Panc1 (cell line): ENCODE data around the gene DSCAML1. TPM values are rescaled to one million over a fixed set of nuclear protein-coding genes. Genes with fewer than 3 reads are reported as not detected.
A peak's percentile ranks its signal among the peaks of the same experiment; 100 is the strongest.

Experiments used
- ATAC-seq: fragments of 200-7000 bp; cut with Tn5 transposase; 2 replicates; pipeline ENCODE4 v1.9.1; 2020; ENCODE audit warnings: mild to moderate bottlenecking, moderate library complexity
- BruUV-seq: library from RNA; stranded (reverse); fragments of 400-500 nt; replicated peaks from 2 replicates; lab custom pipeline; 2021; lab: Mats Ljungman, UMichigan
- CTCF ChIA-PET: fragments of 300-600 bp; sonication (Branson Sonifier 250); formaldehyde crosslinking; loops from one replicate; lab custom pipeline; 2022; ENCODE audit warnings: antibody characterized with exemption; lab: Charles Lee
- POLR2A ChIA-PET: fragments of 300-600 bp; sonication (Branson Sonifier 250); formaldehyde crosslinking; loops from one replicate; lab custom pipeline; 2022; ENCODE audit warnings: antibody characterized with exemption; lab: Charles Lee
- DNase-seq: peaks from one replicate; pipeline ENCODE4 v3.0.0-alpha.2; 2010; ENCODE audit warnings: low read depth, low spot score
- H3K27ac ChIP-seq: 2 replicates; pipeline ENCODE4 v1.5.1; 2011; ENCODE audit warnings: mild to moderate bottlenecking, low read length, inconsistent platforms
- H3K27me3 ChIP-seq: fragments of 200-500 bp; sonication (Bioruptor generic); 2 replicates; pipeline ENCODE4 v1.6.0; 2014; ENCODE audit warnings: low read length, inconsistent platforms; ENCODE audit not compliant: control insufficient read depth, insufficient read depth
- H3K36me3 ChIP-seq: fragments of 200-500 bp; sonication (Bioruptor generic); 2 replicates; pipeline ENCODE4 v1.5.1; 2014; ENCODE audit warnings: inconsistent platforms, mild to moderate bottlenecking, low read length, moderate library complexity; ENCODE audit not compliant: control insufficient read depth, insufficient read depth
- H3K4me1 ChIP-seq: 2 replicates; pipeline ENCODE4 v1.5.1; 2011; ENCODE audit warnings: inconsistent platforms, mild to moderate bottlenecking, low read length, moderate library complexity; ENCODE audit not compliant: control insufficient read depth, insufficient read depth
- H3K4me3 ChIP-seq, 2 experiments: 2 replicates each; pipeline ENCODE4 v1.5.1; 2011 to 2012; ENCODE audit warnings: low read depth in 2 of 2, low read length in 2 of 2, mild to moderate bottlenecking in 2 of 2, inconsistent platforms in 1 of 2, moderate library complexity in 1 of 2
- H3K9me3 ChIP-seq: fragments of 200-500 bp; sonication (Bioruptor generic); 2 replicates; pipeline ENCODE4 v1.5.1; 2014; ENCODE audit warnings: low read depth, mild to moderate bottlenecking, inconsistent platforms, low read length, moderate library complexity; ENCODE audit not compliant: control insufficient read depth, insufficient read depth
- POLR2AphosphoS5 ChIP-seq: IDR thresholded peaks from 2 replicates; pipeline ENCODE4 v1.6.1; 2012; ENCODE audit warnings: mild to moderate bottlenecking, low read depth, low read length, moderate library complexity
- REST ChIP-seq, 2 experiments: IDR thresholded peaks; 2 replicates each; pipeline ENCODE4 v1.6.1; 2011 to 2012; ENCODE audit warnings: low read depth in 2 of 2, control low read depth in 1 of 2, low read length in 1 of 2, mild to moderate bottlenecking in 1 of 2, moderate library complexity in 1 of 2; ENCODE audit not compliant: insufficient read depth in 1 of 2
- SIN3A ChIP-seq: IDR thresholded peaks from 2 replicates; pipeline ENCODE4 v1.6.1; 2012; ENCODE audit warnings: low read depth, mild to moderate bottlenecking, low read length, moderate library complexity, borderline replicate concordance; ENCODE audit not compliant: insufficient read depth
- TCF7L2 ChIP-seq: IDR thresholded peaks from 2 replicates; pipeline ENCODE4 v1.6.1; 2011; ENCODE audit warnings: mild to moderate bottlenecking, low read depth, low read length, inconsistent platforms
- in situ Hi-C: cut with HindIII; loops from 2 replicates; pipeline ENCODE4 v1.10.0; 2016; ENCODE audit warnings: low sequenced_read_pairs, low pct_unique_long_range_greater_than_20kb
- intact Hi-C: fragments of 100-400 bp; cut with micrococcal nuclease; formaldehyde crosslinking; loops from one replicate; pipeline ENCODE4 v1.10.0; 2022; ENCODE audit not compliant: unreplicated experiment
- total RNA-seq: library from RNA; stranded (reverse); gene quantifications from one replicate; pipeline ENCODE4 v1.2.1, GENCODE V29; 2021; ENCODE audit not compliant: unreplicated experiment
- TF ChIP-seq, protein P1 (sequence below): fragments of 450-650 bp; IDR thresholded peaks from 2 replicates; pipeline ENCODE4 v1.5.1; 2017; ENCODE audit warnings: mild to moderate bottlenecking

The DSCAML1 gene
- total RNA-seq, 1 experiment from 2014 or later = 1.6 TPM

DNA sequence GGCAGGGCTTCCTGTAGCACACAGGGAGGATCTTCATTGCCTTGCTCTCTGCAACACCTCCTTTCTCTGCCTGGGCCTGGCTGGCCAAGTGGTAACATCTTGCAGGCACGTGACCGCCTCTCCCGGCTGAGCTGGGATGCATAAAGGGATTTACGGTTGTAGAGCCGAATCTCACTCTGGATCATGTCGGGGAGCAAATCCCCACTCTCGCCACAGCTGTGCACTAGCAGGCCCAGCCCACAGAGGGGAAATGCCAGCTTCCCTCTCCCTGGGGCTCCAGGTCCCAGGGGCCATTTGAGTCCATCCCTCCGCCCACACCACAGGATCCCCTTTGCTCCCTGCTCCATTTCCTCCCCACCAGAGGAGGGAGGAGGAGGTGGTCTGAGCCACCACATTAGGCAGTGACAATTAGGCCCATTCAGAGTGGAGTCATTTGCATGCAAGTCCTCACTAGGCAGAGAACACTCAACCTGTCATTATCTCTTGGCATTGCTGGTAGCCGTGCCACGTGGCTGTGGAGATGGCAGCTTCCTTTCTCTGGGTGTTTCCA lies 196.7 kb downstream of the DSCAML1 start:
- ATAC-seq = no peak
- DNase-seq = no peak
- Histone ChIP-seq H3K4me1 (no peaks in the 10 kb centered on the region), H3K27me3 (peaks cover 18% of the 10 kb centered on the region), H3K4me3 (no peak overlapping the region), H3K27ac (no peak overlapping the region), H3K36me3 (no peaks in the 10 kb centered on the region), H3K9me3 (no peaks in the 10 kb centered on the region)
- BruUV-seq = no TSS peak
- CTCF ChIA-PET = no interaction called here
- TF ChIP-seq SIN3A = no peak
- TF ChIP-seq TCF7L2 = no peak
- no peak for TF ChIP-seq POLR2AphosphoS5
- TF ChIP-seq, protein P1, sequence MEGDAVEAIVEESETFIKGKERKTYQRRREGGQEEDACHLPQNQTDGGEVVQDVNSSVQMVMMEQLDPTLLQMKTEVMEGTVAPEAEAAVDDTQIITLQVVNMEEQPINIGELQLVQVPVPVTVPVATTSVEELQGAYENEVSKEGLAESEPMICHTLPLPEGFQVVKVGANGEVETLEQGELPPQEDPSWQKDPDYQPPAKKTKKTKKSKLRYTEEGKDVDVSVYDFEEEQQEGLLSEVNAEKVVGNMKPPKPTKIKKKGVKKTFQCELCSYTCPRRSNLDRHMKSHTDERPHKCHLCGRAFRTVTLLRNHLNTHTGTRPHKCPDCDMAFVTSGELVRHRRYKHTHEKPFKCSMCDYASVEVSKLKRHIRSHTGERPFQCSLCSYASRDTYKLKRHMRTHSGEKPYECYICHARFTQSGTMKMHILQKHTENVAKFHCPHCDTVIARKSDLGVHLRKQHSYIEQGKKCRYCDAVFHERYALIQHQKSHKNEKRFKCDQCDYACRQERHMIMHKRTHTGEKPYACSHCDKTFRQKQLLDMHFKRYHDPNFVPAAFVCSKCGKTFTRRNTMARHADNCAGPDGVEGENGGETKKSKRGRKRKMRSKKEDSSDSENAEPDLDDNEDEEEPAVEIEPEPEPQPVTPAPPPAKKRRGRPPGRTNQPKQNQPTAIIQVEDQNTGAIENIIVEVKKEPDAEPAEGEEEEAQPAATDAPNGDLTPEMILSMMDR = no peak
- TF ChIP-seq REST (IDR thresholded peaks at IDR 0.05; ENCODE audit: insufficient read depth in 1 of 2, low read depth in 2 of 2, low read length in 1 of 2) = no peak
- in situ Hi-C loops = no loop called here
- POLR2A ChIA-PET = no interaction called here
- intact Hi-C loops = no loop called here

DNA sequence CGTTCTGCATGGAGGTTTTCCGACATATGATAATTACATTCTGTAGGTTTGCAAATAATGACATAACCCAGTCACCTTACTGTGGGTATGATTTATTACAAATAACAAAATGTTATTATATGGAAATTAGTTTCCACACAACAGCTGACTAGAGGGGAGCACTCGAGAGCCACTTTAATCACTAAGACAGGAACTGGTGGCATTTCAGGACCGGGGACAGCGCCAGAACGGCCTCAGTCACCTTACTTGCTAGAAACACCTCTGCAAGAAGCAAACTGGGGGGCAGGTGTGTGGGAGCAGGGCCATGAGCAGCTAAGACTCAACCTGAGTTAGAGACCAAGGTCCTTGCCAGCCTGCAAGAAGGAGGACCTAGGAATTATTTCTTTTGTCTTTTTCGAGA lies 199.9 kb downstream of the DSCAML1 start:
- intact Hi-C loops = no loop called here
- no peak for TF ChIP-seq POLR2AphosphoS5
- TF ChIP-seq TCF7L2 = no peak
- TF ChIP-seq, protein P1 = no peak
- TF ChIP-seq REST (IDR thresholded peaks at IDR 0.05; ENCODE audit: insufficient read depth in 1 of 2, low read depth in 2 of 2, low read length in 1 of 2) = peak; percentile 95 to 96
- TF ChIP-seq SIN3A = no peak
- no peak for DNase-seq
- BruUV-seq = no TSS peak
- in situ Hi-C loops = no loop called here
- ATAC-seq = no peak
- ChIA-PET POLR2A (no interaction called here), CTCF (interaction anchor here (0.6 kb wide), 1 partner anchor 78 kb away, joined by 4 read pairs; no protein-coding TSS in a partner anchor)
- Histone ChIP-seq H3K36me3 (no peaks in the 10 kb centered on the region), H3K27ac (no peak overlapping the region), H3K4me1 (no peaks in the 10 kb centered on the region), H3K4me3 (no peak overlapping the region), H3K9me3 (no peaks in the 10 kb centered on the region), H3K27me3 (peaks cover 18% of the 10 kb centered on the region)
